H9 (cell line): Measurements from ENCODE around the gene NRG2. TPM values are rescaled to one million over a fixed set of nuclear protein-coding genes. Genes with fewer than 3 reads are reported as not detected.

Experiments
- DNase-seq: peaks from one replicate; pipeline ENCODE4 v3.0.0-alpha.2; 2017
- H2AFZ ChIP-seq: one replicate; pipeline ENCODE4 v1.6.1; 2013; ENCODE audit warnings: mild to moderate bottlenecking, low read length, control low read depth, moderate library complexity
- H2AK5ac ChIP-seq: 2 replicates; pipeline ENCODE4 v1.6.1; 2013; ENCODE audit warnings: low read length, control low read depth, mixed read lengths; ENCODE audit not compliant: insufficient read length
- H2BK120ac ChIP-seq: one replicate; pipeline ENCODE4 v1.6.1; 2013; ENCODE audit warnings: low read depth, mild to moderate bottlenecking, low read length, control low read depth, inconsistent platforms; ENCODE audit not compliant: poor library complexity, severe bottlenecking
- H2BK12ac ChIP-seq: 2 replicates; pipeline ENCODE4 v1.6.1; 2013; ENCODE audit warnings: low read length, control low read depth, mixed read lengths, low read depth; ENCODE audit not compliant: insufficient read length
- H2BK15ac ChIP-seq: 2 replicates; pipeline ENCODE4 v1.6.1; 2013; ENCODE audit warnings: low read depth, low read length, control low read depth
- H2BK20ac ChIP-seq: one replicate; pipeline ENCODE4 v1.6.1; 2013; ENCODE audit warnings: low read depth, mild to moderate bottlenecking, low read length, control low read depth, inconsistent platforms; ENCODE audit not compliant: poor library complexity, severe bottlenecking
- H2BK5ac ChIP-seq: 2 replicates; pipeline ENCODE4 v1.6.1; 2013; ENCODE audit warnings: low read length, control low read depth, mixed read lengths; ENCODE audit not compliant: insufficient read length
- H3K14ac ChIP-seq: 2 replicates; pipeline ENCODE4 v1.6.1; 2013; ENCODE audit warnings: low read length, control low read depth; ENCODE audit not compliant: insufficient read depth
- H3K18ac ChIP-seq: 2 replicates; pipeline ENCODE4 v1.6.1; 2013; ENCODE audit warnings: low read depth, mild to moderate bottlenecking, mixed read lengths, low read length, control low read depth; ENCODE audit not compliant: insufficient read length
- H3K23ac ChIP-seq: 2 replicates; pipeline ENCODE4 v1.6.1; 2013; ENCODE audit warnings: low read length, control low read depth, mixed read lengths, low read depth; ENCODE audit not compliant: insufficient read length
- H3K23me2 ChIP-seq: 2 replicates; pipeline ENCODE4 v1.6.1; 2013; ENCODE audit warnings: low read depth, mild to moderate bottlenecking, mixed read lengths, low read length, control low read depth; ENCODE audit not compliant: insufficient read length, poor library complexity, severe bottlenecking
- H3K27ac ChIP-seq: 2 replicates; pipeline ENCODE4 v1.5.1; 2013; ENCODE audit warnings: low read length, control low read depth, mixed read lengths, low read depth; ENCODE audit not compliant: insufficient read length
- H3K27me3 ChIP-seq: 2 replicates; pipeline ENCODE4 v1.6.1; 2013; ENCODE audit warnings: low read length, control low read depth, inconsistent platforms; ENCODE audit not compliant: insufficient read depth
- H3K4ac ChIP-seq: 2 replicates; pipeline ENCODE4 v1.6.1; 2013; ENCODE audit warnings: low read depth, mild to moderate bottlenecking, control low read depth, inconsistent platforms, low read length, moderate library complexity
- H3K4me1 ChIP-seq: 2 replicates; pipeline ENCODE4 v1.6.1; 2013; ENCODE audit warnings: low read length, control low read depth, inconsistent platforms; ENCODE audit not compliant: insufficient read depth
- H3K4me2 ChIP-seq: 2 replicates; pipeline ENCODE4 v1.6.1; 2013; ENCODE audit warnings: low read length, control low read depth, mixed read lengths; ENCODE audit not compliant: insufficient read length, insufficient read depth
- H3K56ac ChIP-seq: 2 replicates; pipeline ENCODE4 v1.6.1; 2013; ENCODE audit warnings: low read depth, mild to moderate bottlenecking, mixed read lengths, low read length, control low read depth; ENCODE audit not compliant: insufficient read length
- H3K79me1 ChIP-seq: 2 replicates; pipeline ENCODE4 v1.6.1; 2013; ENCODE audit warnings: low read depth, mild to moderate bottlenecking, moderate library complexity, low read length, control low read depth, inconsistent platforms; ENCODE audit not compliant: insufficient read depth, poor library complexity, severe bottlenecking
- H3K79me2 ChIP-seq: 2 replicates; pipeline ENCODE4 v1.6.1; 2013; ENCODE audit warnings: low read length, control low read depth, inconsistent platforms; ENCODE audit not compliant: insufficient read depth
- H3K9ac ChIP-seq: 2 replicates; pipeline ENCODE4 v1.6.1; 2013; ENCODE audit warnings: low read length, control low read depth, mixed read lengths; ENCODE audit not compliant: insufficient read length; ENCODE audit errors: extremely low read depth
- H3K9me3 ChIP-seq: one replicate; pipeline ENCODE4 v1.6.1; 2013; ENCODE audit warnings: low read depth, low read length, inconsistent platforms; ENCODE audit not compliant: control insufficient read depth
- H3T11ph ChIP-seq: one replicate; pipeline ENCODE4 v1.6.1; 2013; ENCODE audit warnings: mild to moderate bottlenecking, low read length, control low read depth, inconsistent platforms
- H4K20me1 ChIP-seq: one replicate; pipeline ENCODE4 v1.6.1; 2013; ENCODE audit not compliant: control insufficient read depth, insufficient read length, insufficient read depth
- H4K5ac ChIP-seq: 2 replicates; pipeline ENCODE4 v1.6.1; 2013; ENCODE audit warnings: low read depth, mild to moderate bottlenecking, mixed read lengths, low read length, control low read depth; ENCODE audit not compliant: insufficient read length
- H4K8ac ChIP-seq: replicated peaks from 2 replicates; pipeline ENCODE4 v1.6.1; 2013; ENCODE audit warnings: low read length, control low read depth, mixed read lengths, low read depth; ENCODE audit not compliant: insufficient read length
- H4K91ac ChIP-seq: 2 replicates; pipeline ENCODE4 v1.6.1; 2013; ENCODE audit warnings: low read depth, mild to moderate bottlenecking, moderate library complexity, mixed read lengths, low read length, control low read depth; ENCODE audit not compliant: insufficient read length
- H3K27ac Mint-ChIP-seq, 3 experiments: 2 replicates in 2 of 3; 3 replicates in 1 of 3; pipeline ENCODE4 v1.8.0; 2020 to 2021; ENCODE audit warnings: mixed read lengths in 3 of 3, mild to moderate bottlenecking in 1 of 3, moderate library complexity in 1 of 3
- H3K27me3 Mint-ChIP-seq: 2 replicates; pipeline ENCODE4 v1.8.0; 2021; ENCODE audit warnings: low read depth, mild to moderate bottlenecking, moderate library complexity, mixed read lengths
- H3K36me3 Mint-ChIP-seq, 3 experiments: 2 replicates in 2 of 3; 3 replicates in 1 of 3; pipeline ENCODE4 v1.8.0; 2020 to 2021; ENCODE audit warnings: low read depth in 3 of 3, mixed read lengths in 3 of 3; ENCODE audit not compliant: insufficient read depth in 1 of 3
- H3K4me1 Mint-ChIP-seq, 2 experiments: 2 replicates each; pipeline ENCODE4 v1.8.0; 2020; ENCODE audit warnings: mixed read lengths in 2 of 2
- H3K4me3 Mint-ChIP-seq, 2 experiments: 2 replicates in 1 of 2; 3 replicates in 1 of 2; pipeline ENCODE4 v1.8.0; 2020 to 2021; ENCODE audit warnings: mild to moderate bottlenecking in 2 of 2, mixed read lengths in 2 of 2, moderate library complexity in 1 of 2
- H3K9me3 Mint-ChIP-seq, 2 experiments: 2 replicates in 1 of 2; 3 replicates in 1 of 2; pipeline ENCODE4 v1.8.0; 2020; ENCODE audit warnings: mild to moderate bottlenecking in 2 of 2, mixed read lengths in 2 of 2, moderate library complexity in 1 of 2
- WGBS: extraction: QIAGEN DNeasy Blood & Tissue Kit; methylation state at CpG from one replicate; pipeline ENCODE4 v1.1.7; 2013; ENCODE audit warnings: missing lambda C conversion rate, low lambda C conversion rate, mixed read lengths; ENCODE audit not compliant: insufficient read length; ENCODE audit errors: extremely low coverage; 5-methylcytosine and 5-hydroxymethylcytosine counted together
- total RNA-seq: library from RNA; stranded (reverse); gene quantifications from 2 replicates; pipeline ENCODE4 v1.2.1, GENCODE V29; 2021
- TF ChIP-seq, protein P1 (sequence below): fragments of 200-600 bp; sonication (generic); conservative IDR thresholded peaks from 3 replicates; pipeline ENCODE4 v1.8.0; 2021; ENCODE audit warnings: antibody characterized with exemption, mild to moderate bottlenecking

NRG2 gene
- total RNA-seq, 1 experiment from 2014 or later: not detected

DNA sequence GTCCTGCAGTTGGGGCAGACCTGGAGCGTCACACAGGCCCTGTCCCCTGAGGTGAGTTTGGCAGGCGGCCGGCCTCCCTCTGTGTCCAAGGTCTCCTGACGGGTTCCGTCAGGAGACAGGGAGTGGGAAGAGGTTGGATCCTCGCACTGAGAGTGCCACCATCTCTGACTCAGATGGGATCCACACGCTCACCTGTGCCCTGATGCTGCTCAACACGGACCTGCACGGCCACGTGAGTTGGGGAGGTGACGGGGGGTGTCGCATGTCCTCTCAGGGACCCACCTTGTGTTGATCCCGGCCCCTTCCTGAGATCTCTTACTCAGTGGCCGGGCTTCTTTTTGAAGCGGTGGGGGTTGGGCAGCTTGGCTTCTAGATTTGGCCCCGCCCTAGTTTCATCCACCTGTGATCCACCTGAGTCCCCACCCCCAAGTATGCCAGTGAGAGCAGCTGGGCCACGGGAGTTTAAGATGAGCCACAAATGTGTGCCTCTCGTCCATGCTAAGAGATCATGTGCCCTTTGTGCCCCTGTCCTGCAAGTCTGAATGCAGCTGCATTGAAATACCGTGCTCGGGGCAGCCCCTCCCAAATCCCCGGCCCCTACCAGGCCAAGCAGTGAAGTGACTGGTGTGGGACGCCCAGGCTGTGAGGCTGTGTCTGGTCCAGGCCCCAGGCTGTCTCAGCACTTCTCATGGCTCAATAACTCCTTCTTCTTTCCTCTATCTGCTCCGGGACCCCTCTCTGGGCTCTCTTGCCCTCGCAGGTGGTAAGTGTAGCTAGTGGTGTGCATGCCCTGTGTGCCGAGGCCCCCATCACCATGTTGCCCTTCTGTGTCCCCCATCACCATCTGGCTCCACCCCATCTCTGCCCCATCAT, 220.3 kb downstream of the NRG2 start:
- Mint-ChIP-seq H3K27me3 (peaks cover 56% of the 10 kb centered on the region), H3K4me1 (peaks cover 7 to 18% of the 10 kb centered on the region in 2 experiments), H3K4me3 (no peak overlapping the region), H3K36me3 (peaks cover 0 to 2% (median 0%) of the 10 kb centered on the region in 3 experiments; a peak in 2 of 7 replicates), H3K27ac (no peak overlapping the region), H3K9me3 (peaks cover 4 to 6% of the 10 kb centered on the region in 2 experiments; a peak in 4 of 5 replicates)
- no peak overlapping the region for H3T11ph ChIP-seq
- no CpG with 5 or more reads among the region's 25 CpGs for WGBS
- H2AFZ ChIP-seq: no peak overlapping the region
- no peak overlapping the region for H3K23ac ChIP-seq
- no peak overlapping the region for H4K5ac ChIP-seq
- H3K27ac ChIP-seq: no peak overlapping the region
- H2AK5ac ChIP-seq: no peak overlapping the region
- H4K91ac ChIP-seq: no peak overlapping the region
- H3K79me2 ChIP-seq: no peaks in the 10 kb centered on the region
- H2BK120ac ChIP-seq: no peak overlapping the region
- H3K9ac ChIP-seq: no peak overlapping the region
- no peaks in the 10 kb centered on the region for H4K20me1 ChIP-seq
- H3K23me2 ChIP-seq: no peaks in the 10 kb centered on the region
- H3K9me3 ChIP-seq: no peaks in the 10 kb centered on the region
- H4K8ac ChIP-seq: no peak overlapping the region
- H2BK20ac ChIP-seq: no peak overlapping the region
- no peak overlapping the region for H3K18ac ChIP-seq
- H3K4me2 ChIP-seq: no peak overlapping the region
- H2BK5ac ChIP-seq: no peak overlapping the region
- H3K4me1 ChIP-seq: no peaks in the 10 kb centered on the region
- no peak for DNase-seq
- no peak overlapping the region for H2BK15ac ChIP-seq
- H3K79me1 ChIP-seq: no peaks in the 10 kb centered on the region
- H3K4ac ChIP-seq: no peak overlapping the region
- no peak overlapping the region for H3K56ac ChIP-seq
- H3K27me3 ChIP-seq: no peaks in the 10 kb centered on the region
- no peak overlapping the region for H3K14ac ChIP-seq
- TF ChIP-seq, protein P1, sequence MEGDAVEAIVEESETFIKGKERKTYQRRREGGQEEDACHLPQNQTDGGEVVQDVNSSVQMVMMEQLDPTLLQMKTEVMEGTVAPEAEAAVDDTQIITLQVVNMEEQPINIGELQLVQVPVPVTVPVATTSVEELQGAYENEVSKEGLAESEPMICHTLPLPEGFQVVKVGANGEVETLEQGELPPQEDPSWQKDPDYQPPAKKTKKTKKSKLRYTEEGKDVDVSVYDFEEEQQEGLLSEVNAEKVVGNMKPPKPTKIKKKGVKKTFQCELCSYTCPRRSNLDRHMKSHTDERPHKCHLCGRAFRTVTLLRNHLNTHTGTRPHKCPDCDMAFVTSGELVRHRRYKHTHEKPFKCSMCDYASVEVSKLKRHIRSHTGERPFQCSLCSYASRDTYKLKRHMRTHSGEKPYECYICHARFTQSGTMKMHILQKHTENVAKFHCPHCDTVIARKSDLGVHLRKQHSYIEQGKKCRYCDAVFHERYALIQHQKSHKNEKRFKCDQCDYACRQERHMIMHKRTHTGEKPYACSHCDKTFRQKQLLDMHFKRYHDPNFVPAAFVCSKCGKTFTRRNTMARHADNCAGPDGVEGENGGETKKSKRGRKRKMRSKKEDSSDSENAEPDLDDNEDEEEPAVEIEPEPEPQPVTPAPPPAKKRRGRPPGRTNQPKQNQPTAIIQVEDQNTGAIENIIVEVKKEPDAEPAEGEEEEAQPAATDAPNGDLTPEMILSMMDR: no peak
- H2BK12ac ChIP-seq: no peak overlapping the region
